ENCODE data around the gene ARHGDIA. TPM values are rescaled to one million over a fixed set of nuclear protein-coding genes. Genes with fewer than 3 reads are reported as not detected.

Gene ARHGDIA
- total RNA-seq, 1 experiment from 2014 or later = 207 TPM

- DNase-seq (ENCODE audit: low read depth) = no peak
These were observed 5.8 kb downstream of the ARHGDIA start for GRCh38 chr17:81865358-81865732.

GRCh38 chr17:81863833-81864768, 7.0 kb downstream of the ARHGDIA start:
- DNase-seq (ENCODE audit: low read depth) = no peak

GRCh38 chr17:81863123-81863675, 7.9 kb downstream of the ARHGDIA start:
- DNase-seq (ENCODE audit: low read depth) = no peak

- DNase-seq (ENCODE audit: low read depth) = peak; percentile 100
These were observed 10.2 kb downstream of the ARHGDIA start for GRCh38 chr17:81860756-81861568.

GRCh38 chr17:81859906-81860755, 11.0 kb downstream of the ARHGDIA start, which contains the start of gene P4HB:
TSS of gene P4HB (minus strand) at chr17:81860535. CDS start at chr17:81860471, 64 bp downstream.
- peak; percentile 13 for DNase-seq (ENCODE audit: low read depth)

- no peak for DNase-seq (ENCODE audit: low read depth)
These were observed 11.9 kb downstream of the ARHGDIA start for GRCh38 chr17:81858967-81859905.

GRCh38 chr17:81858170-81858966, 12.8 kb downstream of the ARHGDIA start:
- DNase-seq (ENCODE audit: low read depth) = no peak

GRCh38 chr17:81854974-81855774, 16.0 kb downstream of the ARHGDIA start:
- no peak for DNase-seq (ENCODE audit: low read depth)

GRCh38 chr17:81852237-81852636, 18.9 kb downstream of the ARHGDIA start:
- DNase-seq (ENCODE audit: low read depth) = no peak

GRCh38 chr17:81851423-81851822, 19.7 kb downstream of the ARHGDIA start:
- DNase-seq (ENCODE audit: low read depth) = no peak

GRCh38 chr17:81849457-81849856, 21.7 kb downstream of the ARHGDIA start:
- DNase-seq (ENCODE audit: low read depth) = no peak

GRCh38 chr17:81846743-81847689, 24.1 kb downstream of the ARHGDIA start:
- no peak for DNase-seq (ENCODE audit: low read depth)

- no peak for DNase-seq (ENCODE audit: low read depth)
These were observed 25.0 kb downstream of the ARHGDIA start for GRCh38 chr17:81845881-81846742.

- no peak for DNase-seq (ENCODE audit: low read depth)
These were observed 25.8 kb downstream of the ARHGDIA start for GRCh38 chr17:81845361-81845760.

- DNase-seq (ENCODE audit: low read depth) = no peak
These were observed 26.2 kb downstream of the ARHGDIA start for GRCh38 chr17:81844887-81845286.

- DNase-seq (ENCODE audit: low read depth) = no peak
These were observed 26.7 kb downstream of the ARHGDIA start for GRCh38 chr17:81844327-81844851.
